ENCODE data around the gene TBC1D2B. TPM values are rescaled to one million over a fixed set of nuclear protein-coding genes. Genes with fewer than 3 reads are reported as not detected.
"Not testable (repeated sequence)": the region's sequence is repeated elsewhere in the genome, so short reads cannot be mapped to it uniquely, and the experiment has no call there.

The TBC1D2B gene
- total RNA-seq, 1 donor from 2014 or later, result 63.3 TPM

GRCh38 chr15:77982127-77982490, 95.4 kb downstream of the TBC1D2B start:
- Histone ChIP-seq H3K27me3 (no peaks in the 10 kb centered on the region), H3K4me1 (peaks cover 1 to 3% of the 10 kb centered on the region in 2 donors), H3K27ac (no peak overlapping the region), H3K9me3 (no peaks in the 10 kb centered on the region), H3K36me3 (no peaks in the 10 kb centered on the region), H3K4me3 (no peak overlapping the region)
- DNase-seq (ENCODE audit: low spot score in 2 of 2), result no peak
- intact Hi-C loops (cut with DNase I), result no loop called here
- TF ChIP-seq CTCF (IDR thresholded peaks at IDR 0.05), result no peak

GRCh38 chr15:77981281-77982126, 96.0 kb downstream of the TBC1D2B start:
- H3K4me1 ChIP-seq, result no peaks in the 10 kb centered on the region
- H3K36me3 ChIP-seq, result no peaks in the 10 kb centered on the region
- intact Hi-C loops (cut with DNase I), result no loop called here
- no peak overlapping the region for H3K4me3 ChIP-seq
- no peaks in the 10 kb centered on the region for H3K27me3 ChIP-seq
- no peak overlapping the region for H3K27ac ChIP-seq
- H3K9me3 ChIP-seq, result no peaks in the 10 kb centered on the region
- no peak for TF ChIP-seq CTCF (IDR thresholded peaks at IDR 0.05)
- no peak for DNase-seq (ENCODE audit: low spot score in 2 of 2)

- H3K4me3 ChIP-seq; DNase-seq (ENCODE audit: low spot score in 2 of 2); H3K9me3 ChIP-seq; H3K4me1 ChIP-seq; intact Hi-C loops (cut with DNase I); H3K27ac ChIP-seq; H3K36me3 ChIP-seq; H3K27me3 ChIP-seq: not testable (repeated sequence)
Measured at GRCh38 chr15:77980674-77981073, 96.8 kb downstream of the TBC1D2B start.

- intact Hi-C loops (cut with DNase I), result no loop called here
- TF ChIP-seq CTCF (IDR thresholded peaks at IDR 0.05), result no peak
- H3K9me3 ChIP-seq, result no peaks in the 10 kb centered on the region
- no peak overlapping the region for H3K4me3 ChIP-seq
- DNase-seq (ENCODE audit: low spot score in 2 of 2), result no peak
- no peaks in the 10 kb centered on the region for H3K36me3 ChIP-seq
- H3K4me1 ChIP-seq, result no peaks in the 10 kb centered on the region
- no peaks in the 10 kb centered on the region for H3K27me3 ChIP-seq
- no peak overlapping the region for H3K27ac ChIP-seq
Measured at GRCh38 chr15:77980098-77980497, 97.4 kb downstream of the TBC1D2B start.

- H3K9me3 ChIP-seq; H3K4me1 ChIP-seq; H3K27ac ChIP-seq; DNase-seq (ENCODE audit: low spot score in 2 of 2); intact Hi-C loops (cut with DNase I); H3K4me3 ChIP-seq; H3K36me3 ChIP-seq; H3K27me3 ChIP-seq: not testable (repeated sequence)
Measured at GRCh38 chr15:77979157-77979556, 98.4 kb downstream of the TBC1D2B start.

- H3K4me3 ChIP-seq; H3K9me3 ChIP-seq; H3K36me3 ChIP-seq; H3K27me3 ChIP-seq; H3K4me1 ChIP-seq; DNase-seq (ENCODE audit: low spot score in 2 of 2); intact Hi-C loops (cut with DNase I); H3K27ac ChIP-seq: not testable (repeated sequence)
Measured at GRCh38 chr15:77978759-77979145, 98.8 kb downstream of the TBC1D2B start.

- H3K36me3 ChIP-seq; H3K4me3 ChIP-seq; H3K4me1 ChIP-seq; H3K9me3 ChIP-seq; H3K27me3 ChIP-seq; DNase-seq (ENCODE audit: low spot score in 2 of 2); intact Hi-C loops (cut with DNase I); H3K27ac ChIP-seq: not testable (repeated sequence)
Measured at GRCh38 chr15:77977903-77978758, 99.4 kb downstream of the TBC1D2B start.

- H3K36me3 ChIP-seq; H3K27me3 ChIP-seq; H3K9me3 ChIP-seq; DNase-seq (ENCODE audit: low spot score in 2 of 2); H3K27ac ChIP-seq; intact Hi-C loops (cut with DNase I); H3K4me3 ChIP-seq; H3K4me1 ChIP-seq: not testable (repeated sequence)
Measured at GRCh38 chr15:77976760-77977525, 100.6 kb downstream of the TBC1D2B start.

GRCh38 chr15:77976095-77976450, 101.4 kb downstream of the TBC1D2B start:
- H3K36me3 ChIP-seq; H3K9me3 ChIP-seq; H3K27ac ChIP-seq; H3K27me3 ChIP-seq; H3K4me1 ChIP-seq; DNase-seq (ENCODE audit: low spot score in 2 of 2); H3K4me3 ChIP-seq; intact Hi-C loops (cut with DNase I): not testable (repeated sequence)

Measured in ascending aorta (tissue), 2 donors.